T-cell (primary cell): ENCODE data around the gene SEC62. TPM values are rescaled to one million over a fixed set of nuclear protein-coding genes. Genes with fewer than 3 reads are reported as not detected.

Experiments used
- ATAC-seq, 4 experiments: fragments of 200-7000 bp in 3 of 4; fragments of 150-1000 bp in 1 of 4; cut with Tn5 transposase; replicated peaks in 1 of 4; 1 replicate in 3 of 4; 2 replicates in 1 of 4; pipeline ENCODE4 v1.10.0; 2021; ENCODE audit warnings: moderate library complexity in 3 of 4, mild to moderate bottlenecking in 2 of 4, moderate number of reproducible peaks in 1 of 4
- CTCF ChIA-PET, 2 donors: fragments of 300-600 bp; sonication (Branson Sonifier 250); formaldehyde crosslinking; loops; one replicate each; lab custom pipeline; 2022; ENCODE audit warnings: antibody characterized with exemption in 2 of 2; lab: Charles Lee
- POLR2A ChIA-PET, 2 donors: fragments of 300-600 bp; sonication (Branson Sonifier 250); formaldehyde crosslinking; loops; one replicate each; lab custom pipeline; 2022; ENCODE audit warnings: antibody characterized with exemption in 2 of 2; lab: Charles Lee
- DNase-seq, 35 experiments: peaks; one replicate each; pipeline versions ENCODE4 v3.0.0 to v3.0.0-alpha.2; 2013 to 2023
- H3K27ac ChIP-seq: one replicate; pipeline ENCODE4 v1.5.1; 2013; ENCODE audit warnings: low read length
- H3K27me3 ChIP-seq, 2 experiments: replicated peaks in 1 of 2; 1 replicate in 1 of 2; 2 replicates in 1 of 2; pipeline versions ENCODE4 v1.6.1 to v1.7.0; 2013; ENCODE audit warnings: low read length in 1 of 2, mixed read lengths in 1 of 2; ENCODE audit not compliant: control insufficient read depth in 2 of 2, insufficient read depth in 2 of 2; ENCODE audit errors: extremely low read depth in 1 of 2
- H3K36me3 ChIP-seq, 2 donors: 1 replicate in 1 of 2; 2 replicates in 1 of 2; pipeline versions ENCODE4 v1.6.1 to v1.7.0; 2013; ENCODE audit warnings: low read length in 1 of 2; ENCODE audit not compliant: control insufficient read depth in 2 of 2, insufficient read depth in 1 of 2; ENCODE audit errors: extremely low read depth in 1 of 2
- H3K4me1 ChIP-seq, 2 experiments: 1 replicate in 1 of 2; 2 replicates in 1 of 2; pipeline versions ENCODE4 v1.6.1 to v1.7.0; 2013; ENCODE audit warnings: low read length in 2 of 2, mixed read lengths in 1 of 2; ENCODE audit not compliant: insufficient read depth in 2 of 2, control insufficient read depth in 1 of 2; ENCODE audit errors: extremely low read depth in 1 of 2
- H3K4me3 ChIP-seq, 2 donors: 1 replicate in 1 of 2; 2 replicates in 1 of 2; pipeline versions ENCODE4 v1.5.1 to v1.7.0; 2013; ENCODE audit warnings: mild to moderate bottlenecking in 2 of 2, low read length in 1 of 2, moderate library complexity in 1 of 2; ENCODE audit not compliant: control insufficient read depth in 1 of 2; ENCODE audit errors: extremely low read depth in 1 of 2
- H3K9me3 ChIP-seq: 2 replicates; pipeline ENCODE4 v1.7.0; 2013
- H3K27ac Mint-ChIP-seq, 2 donors: one replicate each; pipeline ENCODE4 v1.8.0; 2020 to 2021; ENCODE audit warnings: mild to moderate bottlenecking in 2 of 2, mixed read lengths in 2 of 2
- H3K27me3 Mint-ChIP-seq, 2 donors: one replicate each; pipeline ENCODE4 v1.8.0; 2021 to 2022; ENCODE audit warnings: mixed read lengths in 2 of 2
- H3K36me3 Mint-ChIP-seq: one replicate; pipeline ENCODE4 v1.8.0; 2021; ENCODE audit warnings: mixed read lengths
- H3K4me1 Mint-ChIP-seq, 3 donors: one replicate each; pipeline ENCODE4 v1.8.0; 2020 to 2022; ENCODE audit warnings: mixed read lengths in 3 of 3, mild to moderate bottlenecking in 1 of 3
- H3K4me3 Mint-ChIP-seq, 3 donors: one replicate each; pipeline ENCODE4 v1.8.0; 2020 to 2022; ENCODE audit warnings: mild to moderate bottlenecking in 3 of 3, mixed read lengths in 3 of 3, moderate library complexity in 3 of 3
- H3K9me3 Mint-ChIP-seq, 3 donors: one replicate each; pipeline ENCODE4 v1.8.0; 2020 to 2022; ENCODE audit warnings: mixed read lengths in 3 of 3
- WGBS: methylation state at CpG from one replicate; pipeline ENCODE4 v1.1.5; 2013; ENCODE audit warnings: missing lambda C conversion rate; ENCODE audit not compliant: insufficient coverage; 5-methylcytosine and 5-hydroxymethylcytosine counted together
- total RNA-seq, 35 experiments: library from RNA in 6 of 35; stranded (reverse) in 6 of 35; fragments of 120-200 nt in 1 of 35; gene quantifications; one replicate each; pipeline versions ENCODE4 v1.2.1 to v1.2.4 and lab custom pipeline; 2013 to 2026

Gene SEC62
- total RNA-seq, 5 donors from 2014 or later (not counting 1 experiment from before 2014, with no cell fraction given), result 95.0 to 99.9 (median 97.2) TPM

- ATAC-seq, result no peak
- peaks cover 69 to 84% (median 75%) of the 10 kb centered on the region in 3 donors for H3K4me1 Mint-ChIP-seq
- Histone ChIP-seq H3K4me1 (peaks cover 19 to 26% of the 10 kb centered on the region in 2 experiments), H3K27me3 (no peaks in the 10 kb centered on the region), H3K9me3 (no peaks in the 10 kb centered on the region), H3K27ac (no peak overlapping the region), H3K36me3 (peaks cover 0 to 24% of the 10 kb centered on the region in 2 donors), H3K4me3 (no peak overlapping the region)
- peak overlapping the region in 1 of 2 donors; percentile 18 for H3K27ac Mint-ChIP-seq
- H3K27me3 Mint-ChIP-seq, result no peaks in the 10 kb centered on the region
- peaks cover 16% of the 10 kb centered on the region for H3K36me3 Mint-ChIP-seq
- ChIA-PET POLR2A (interaction anchor here (0.6 kb wide), 2 partner anchors 21 to 441 kb away, joined by 4 to 9 read pairs; no protein-coding TSS in a partner anchor), CTCF (interaction anchor here in 1 of 2 donors (0.7 kb wide), 1 partner anchor 65 kb away, joined by 3 read pairs; no protein-coding TSS in a partner anchor)
- no peaks in the 10 kb centered on the region for H3K9me3 Mint-ChIP-seq
- H3K4me3 Mint-ChIP-seq, result no peak overlapping the region
- DNase-seq, result no peak
- no CpG with 5 or more reads among the region's 1 CpG for WGBS
Observed at GRCh38 chr3:169970847-169971246, 4.2 kb downstream of the SEC62 start.

GRCh38 chr3:169971522-169971921 is 4.9 kb downstream of the SEC62 start:
- Histone ChIP-seq H3K4me1 (peaks cover 15 to 24% of the 10 kb centered on the region in 2 experiments), H3K27me3 (no peaks in the 10 kb centered on the region), H3K27ac (no peak overlapping the region), H3K4me3 (no peak overlapping the region), H3K36me3 (peaks cover 0 to 30% of the 10 kb centered on the region in 2 donors), H3K9me3 (no peaks in the 10 kb centered on the region)
- DNase-seq, result no peak
- no peaks in the 10 kb centered on the region for H3K27me3 Mint-ChIP-seq
- ChIA-PET CTCF (no interaction called here), POLR2A (interaction anchor here in 1 of 2 donors (0.6 kb wide), 1 partner anchor 20 kb away, joined by 4 read pairs; no protein-coding TSS in a partner anchor)
- no peak for ATAC-seq
- peaks cover 21% of the 10 kb centered on the region for H3K36me3 Mint-ChIP-seq
- H3K4me1 Mint-ChIP-seq, result peaks cover 68 to 78% (median 72%) of the 10 kb centered on the region in 3 donors
- H3K27ac Mint-ChIP-seq, result no peak overlapping the region
- no peaks in the 10 kb centered on the region for H3K9me3 Mint-ChIP-seq
- WGBS, result no CpG with 5 or more reads among the region's 2 CpGs
- H3K4me3 Mint-ChIP-seq, result no peak overlapping the region

- H3K9me3 Mint-ChIP-seq, result no peaks in the 10 kb centered on the region
- peaks cover 4 to 21% (median 11%) of the 10 kb centered on the region in 3 donors for H3K4me1 Mint-ChIP-seq
- H3K4me3 ChIP-seq, result no peak overlapping the region
- H3K36me3 ChIP-seq, result peaks cover 0 to 84% of the 10 kb centered on the region in 2 donors
- POLR2A ChIA-PET, result no interaction called here
- H3K27ac Mint-ChIP-seq, result no peak overlapping the region
- peaks cover 0 to 2% of the 10 kb centered on the region in 2 experiments for H3K4me1 ChIP-seq
- H3K27me3 Mint-ChIP-seq, result no peaks in the 10 kb centered on the region
- no peak overlapping the region for H3K27ac ChIP-seq
- ATAC-seq (no peak), DNase-seq (no peak)
- no peak overlapping the region for H3K4me3 Mint-ChIP-seq
- peaks cover 64% of the 10 kb centered on the region for H3K36me3 Mint-ChIP-seq
- CTCF ChIA-PET, result no interaction called here
- no CpG with 5 or more reads among the region's 2 CpGs for WGBS
- no peaks in the 10 kb centered on the region for H3K27me3 ChIP-seq
- H3K9me3 ChIP-seq, result no peaks in the 10 kb centered on the region
Observed at GRCh38 chr3:169980055-169980454, 13.4 kb downstream of the SEC62 start.

GRCh38 chr3:169984292-169984691 is 17.7 kb downstream of the SEC62 start:
- peaks cover 0 to 88% of the 10 kb centered on the region in 2 donors for H3K36me3 ChIP-seq
- Mint-ChIP-seq H3K4me1 (peaks cover 0 to 20% (median 5%) of the 10 kb centered on the region in 3 donors), H3K4me3 (no peak overlapping the region), H3K9me3 (no peaks in the 10 kb centered on the region), H3K27me3 (no peaks in the 10 kb centered on the region), H3K36me3 (peaks cover 62% of the 10 kb centered on the region), H3K27ac (peak overlapping the region in 1 of 2 donors; percentile 4)
- H3K4me1 ChIP-seq, result no peaks in the 10 kb centered on the region
- POLR2A ChIA-PET, result interaction anchor here in 1 of 2 donors (0.6 kb wide), 1 partner anchor 17 kb away, joined by 4 read pairs; no protein-coding TSS in a partner anchor
- no peaks in the 10 kb centered on the region for H3K9me3 ChIP-seq
- H3K4me3 ChIP-seq, result no peak overlapping the region
- CTCF ChIA-PET, result no interaction called here
- no peak overlapping the region for H3K27ac ChIP-seq
- 65% methylated on average over 3 of the region's 3 CpGs for WGBS
- ATAC-seq (no peak), DNase-seq (no peak)
- H3K27me3 ChIP-seq, result no peaks in the 10 kb centered on the region

DNA sequence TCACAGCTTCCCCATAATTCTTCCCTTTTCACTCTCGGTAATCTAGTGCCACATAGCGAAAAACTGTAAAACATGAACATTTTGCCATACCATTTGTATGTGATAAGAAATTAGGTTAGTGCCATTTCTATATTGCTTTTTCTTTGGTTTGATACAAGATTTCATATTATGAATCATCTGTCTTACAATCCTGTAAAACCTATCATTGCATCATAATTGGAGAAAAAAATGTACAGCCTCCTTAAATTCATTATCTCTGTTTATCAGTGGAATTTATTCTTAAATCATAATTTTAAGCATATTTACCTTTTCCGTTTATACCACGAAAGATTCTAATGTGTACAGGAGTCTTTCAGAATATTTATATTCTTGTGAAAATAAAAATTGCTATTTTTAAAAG is 23.8 kb downstream of the SEC62 start:
- CTCF ChIA-PET, result interaction anchor here in 1 of 2 donors (0.7 kb wide), 1 partner anchor 44 kb away, joined by 3 read pairs; no protein-coding TSS in a partner anchor

DNA sequence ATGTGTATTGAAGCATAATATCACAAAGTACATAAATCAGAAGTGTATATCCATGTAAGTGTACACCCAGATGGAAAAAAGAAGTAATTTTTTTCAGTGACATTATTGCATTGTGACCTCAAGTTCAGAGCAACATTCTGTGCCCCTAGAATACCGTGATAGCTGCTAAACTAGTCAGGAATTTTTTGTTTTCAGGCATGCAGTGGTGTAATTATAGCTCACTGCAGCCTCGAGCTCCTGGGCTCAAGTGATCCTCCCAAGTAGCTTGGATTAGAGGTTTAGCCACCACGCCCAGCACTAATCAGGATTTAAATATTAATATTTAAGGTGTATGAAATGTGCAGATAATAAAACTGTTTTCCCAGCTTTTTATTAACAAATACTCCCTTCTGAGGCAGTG is 25.5 kb downstream of the SEC62 start:
- no peaks in the 10 kb centered on the region for H3K4me1 ChIP-seq
- Mint-ChIP-seq H3K4me3 (no peak overlapping the region), H3K27ac (no peak overlapping the region), H3K36me3 (peaks cover 31% of the 10 kb centered on the region), H3K4me1 (peaks cover 0 to 1% (median 0%) of the 10 kb centered on the region in 3 donors), H3K9me3 (no peaks in the 10 kb centered on the region), H3K27me3 (no peaks in the 10 kb centered on the region)
- H3K36me3 ChIP-seq, result peaks cover 4 to 48% of the 10 kb centered on the region in 2 donors
- H3K4me3 ChIP-seq, result no peak overlapping the region
- H3K27me3 ChIP-seq, result no peaks in the 10 kb centered on the region
- no peak overlapping the region for H3K27ac ChIP-seq
- ChIA-PET CTCF (no interaction called here), POLR2A (interaction anchor here in 1 of 2 donors (0.5 to 0.6 kb wide), 2 partner anchors 21 to 309 kb away, joined by 3 to 4 read pairs; no protein-coding TSS in a partner anchor)
- no peak for DNase-seq
- WGBS, result no CpG with 5 or more reads among the region's 3 CpGs
- H3K9me3 ChIP-seq, result no peaks in the 10 kb centered on the region
- no peak for ATAC-seq

More for the DNA sequence above, 23.8 kb downstream of the SEC62 start:
- H3K27ac ChIP-seq, result no peak overlapping the region
- no peaks in the 10 kb centered on the region for H3K9me3 ChIP-seq
- peaks cover 4 to 59% of the 10 kb centered on the region in 2 donors for H3K36me3 ChIP-seq
- Mint-ChIP-seq H3K9me3 (no peaks in the 10 kb centered on the region), H3K4me3 (no peak overlapping the region), H3K36me3 (peaks cover 32% of the 10 kb centered on the region), H3K4me1 (peaks cover 0 to 1% (median 0%) of the 10 kb centered on the region in 3 donors), H3K27ac (no peak overlapping the region), H3K27me3 (no peaks in the 10 kb centered on the region)
- H3K27me3 ChIP-seq, result no peaks in the 10 kb centered on the region
- DNase-seq (no peak), ATAC-seq (no peak)
- POLR2A ChIA-PET, result no interaction called here
- no CpG with 5 or more reads among the region's 4 CpGs for WGBS
- H3K4me1 ChIP-seq, result no peaks in the 10 kb centered on the region
- no peak overlapping the region for H3K4me3 ChIP-seq
